Erythroblast (primary cell): ENCODE measurements around the gene ZBTB37.
"Not testable (repeated sequence)": the region's sequence is repeated elsewhere in the genome, so short reads cannot be mapped to it uniquely, and the experiment has no call there.

Source experiments
- DNase-seq, 2 experiments: peaks; one replicate each; lab custom pipeline; 2025; lab: John Stamatoyannopoulos, UW
- GATA1 ChIP-seq: IDR thresholded peaks from 2 replicates; pipeline ENCODE4 v1.6.1; 2011; ENCODE audit warnings: low read depth, mild to moderate bottlenecking, control low read depth, low read length, moderate library complexity
- POLR2A ChIP-seq: IDR thresholded peaks from 2 replicates; pipeline ENCODE4 v1.6.1; 2011; ENCODE audit warnings: mild to moderate bottlenecking, low read length

Gene ZBTB37

GRCh38 chr1:173859547-173859946, 8.6 kb upstream of the ZBTB37 start:
- not testable (repeated sequence) for DNase-seq
- peak; percentile 4 for TF ChIP-seq POLR2A

GRCh38 chr1:173860065-173860464, 8.1 kb upstream of the ZBTB37 start:
- TF ChIP-seq GATA1 (no peak), POLR2A (no peak)

GRCh38 chr1:173861731-173862145, 6.4 kb upstream of the ZBTB37 start:
- TF ChIP-seq GATA1 (no peak), POLR2A (no peak)

More at GRCh38 chr1:173860065-173860464, 8.1 kb upstream of the ZBTB37 start:
- DNase-seq = no peak

DNA sequence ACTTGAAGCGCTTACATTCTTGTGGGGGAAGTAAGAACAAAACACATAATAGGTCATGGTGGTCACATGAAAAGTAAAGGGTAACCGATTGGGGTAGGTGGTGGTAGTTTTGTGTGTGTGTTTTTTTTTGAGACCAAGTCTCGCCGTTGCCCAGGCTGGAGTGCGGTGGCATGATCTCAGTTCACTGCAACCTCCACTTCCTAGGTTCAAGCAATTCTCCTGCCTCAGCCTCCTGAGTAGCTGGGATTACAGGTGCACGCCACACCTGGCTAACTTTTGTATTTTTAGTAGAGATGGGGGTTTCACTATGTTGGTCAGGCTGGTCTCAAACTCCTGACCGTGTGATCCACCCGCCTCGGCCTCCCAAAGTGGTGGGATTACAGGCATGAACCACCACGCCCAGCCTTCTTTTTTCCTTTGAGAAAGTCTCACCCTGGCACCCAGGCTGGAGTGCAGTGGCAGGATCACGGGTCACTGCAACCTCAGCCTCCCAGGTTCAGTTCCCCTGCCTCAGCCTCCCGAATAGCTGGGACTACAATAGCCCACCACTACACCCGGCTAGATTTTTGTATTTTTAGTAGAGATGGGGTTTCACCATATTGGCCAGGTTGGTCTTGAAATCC, 5.9 kb upstream of the ZBTB37 start:
- TF ChIP-seq POLR2A = peak; percentile 20
- not testable (repeated sequence) for DNase-seq

More at GRCh38 chr1:173861731-173862145, 6.4 kb upstream of the ZBTB37 start:
- DNase-seq = peak; percentile 10 to 18

DNA sequence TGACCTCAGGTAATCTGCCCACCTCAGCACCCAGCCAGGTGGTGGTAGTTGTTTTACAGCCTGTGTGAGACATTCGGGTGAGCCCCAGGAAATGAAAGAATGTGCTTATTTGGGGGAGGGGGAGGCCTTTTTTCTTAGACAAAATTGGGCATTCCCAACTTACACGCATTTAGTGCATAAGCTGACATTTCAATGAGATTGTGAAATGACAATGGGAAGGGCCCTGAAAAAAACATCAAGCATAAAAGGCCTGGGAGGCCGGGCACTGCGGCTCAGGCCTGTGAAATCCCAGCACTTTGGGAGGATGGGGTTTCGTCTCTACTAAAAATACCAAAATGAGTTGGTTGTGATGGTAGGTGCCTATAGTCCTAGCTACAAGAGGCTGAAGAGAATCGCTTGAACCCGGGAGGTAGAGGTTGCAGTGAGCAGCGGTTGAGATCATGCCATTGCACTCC, 5.4 kb upstream of the ZBTB37 start:
- TF ChIP-seq GATA1 (no peak), POLR2A (peak; percentile 35)
- no peak for DNase-seq

DNA sequence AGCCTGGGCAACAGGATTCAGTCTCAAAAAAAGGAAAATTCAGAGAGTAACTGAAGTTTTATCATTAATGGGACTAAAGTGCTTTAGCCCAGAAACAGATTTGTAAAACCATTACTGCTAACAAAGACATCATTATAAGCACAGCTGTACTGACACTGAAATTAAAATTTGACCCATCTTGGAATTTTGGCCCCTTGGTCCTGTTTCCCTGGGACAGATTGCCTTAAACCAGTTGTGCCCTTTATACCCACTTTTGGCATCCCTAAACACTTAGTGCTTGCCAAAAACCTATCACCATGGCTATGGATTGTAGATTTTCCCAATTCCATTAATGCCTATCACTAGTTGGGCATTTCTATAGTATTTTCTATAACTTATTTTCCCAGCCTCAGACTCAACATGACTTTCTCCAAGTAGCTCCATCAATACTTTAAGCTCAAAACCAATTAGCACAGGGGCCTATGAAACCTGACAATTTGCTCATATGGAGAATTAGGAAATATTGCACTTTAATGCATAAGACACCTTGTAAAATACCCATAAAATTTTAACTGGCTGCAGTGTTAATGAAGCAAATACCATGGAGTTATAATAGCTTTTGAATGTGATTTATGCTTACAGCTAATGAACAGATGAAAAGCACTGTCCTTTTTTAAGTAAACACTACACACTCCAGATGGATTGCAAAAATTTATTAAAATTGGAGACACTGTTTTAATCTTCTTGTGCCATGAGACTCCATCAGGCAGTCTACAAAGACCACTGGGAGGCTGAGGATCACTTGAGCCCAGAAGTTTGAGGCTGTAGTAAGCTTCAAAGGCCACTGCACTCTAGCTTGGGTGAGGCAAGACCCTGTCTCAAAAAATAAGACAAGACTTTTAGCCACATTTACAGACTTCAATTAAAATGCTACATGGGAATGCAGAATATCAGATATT, 4.7 kb upstream of the ZBTB37 start:
- DNase-seq = peak; percentile 30 to 32
- no peak for TF ChIP-seq POLR2A
- TF ChIP-seq GATA1 = no peak

DNA sequence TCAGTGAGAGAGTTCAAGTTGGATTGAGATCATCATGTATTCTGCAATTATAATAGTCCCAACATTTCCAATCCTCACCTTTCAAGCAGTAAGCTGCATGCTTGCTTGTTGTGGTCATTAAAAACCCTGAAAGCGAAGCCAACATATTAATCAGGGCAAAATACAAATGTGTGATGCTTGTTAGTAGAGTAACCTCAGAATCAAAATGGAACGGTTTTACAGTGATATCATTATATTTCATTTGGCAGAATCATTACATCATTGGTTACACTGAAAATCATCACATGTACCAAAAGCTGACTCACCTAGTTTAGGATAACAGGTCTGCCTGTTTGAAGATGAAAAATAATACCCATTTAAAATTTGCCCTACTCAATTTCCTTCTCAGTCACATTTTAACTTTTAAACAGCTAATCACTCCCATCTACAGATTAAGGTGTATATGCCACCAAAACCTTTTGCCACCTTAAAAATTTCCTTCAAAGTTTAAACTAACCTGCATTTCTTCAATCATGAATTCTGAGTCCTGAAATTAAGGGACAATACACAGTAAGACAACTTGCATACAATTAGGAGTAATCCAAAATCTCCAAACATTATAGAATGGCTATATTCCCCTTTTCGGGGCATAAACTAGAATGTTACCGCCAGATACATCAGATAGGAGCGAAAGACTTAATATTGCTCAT, 3.9 kb upstream of the ZBTB37 start:
- no peak for TF ChIP-seq GATA1
- peak; percentile 32 to 38 for DNase-seq

GRCh38 chr1:173865468-173866164, 2.6 kb upstream of the ZBTB37 start:
- TF ChIP-seq GATA1 = no peak
- TF ChIP-seq POLR2A = no peak
- peak; percentile 22 to 39 for DNase-seq

- TF ChIP-seq GATA1 (no peak), POLR2A (no peak)
- DNase-seq = peak; percentile 27 to 52
These were observed 1.6 kb upstream of the ZBTB37 start for GRCh38 chr1:173866413-173867115.

DNA sequence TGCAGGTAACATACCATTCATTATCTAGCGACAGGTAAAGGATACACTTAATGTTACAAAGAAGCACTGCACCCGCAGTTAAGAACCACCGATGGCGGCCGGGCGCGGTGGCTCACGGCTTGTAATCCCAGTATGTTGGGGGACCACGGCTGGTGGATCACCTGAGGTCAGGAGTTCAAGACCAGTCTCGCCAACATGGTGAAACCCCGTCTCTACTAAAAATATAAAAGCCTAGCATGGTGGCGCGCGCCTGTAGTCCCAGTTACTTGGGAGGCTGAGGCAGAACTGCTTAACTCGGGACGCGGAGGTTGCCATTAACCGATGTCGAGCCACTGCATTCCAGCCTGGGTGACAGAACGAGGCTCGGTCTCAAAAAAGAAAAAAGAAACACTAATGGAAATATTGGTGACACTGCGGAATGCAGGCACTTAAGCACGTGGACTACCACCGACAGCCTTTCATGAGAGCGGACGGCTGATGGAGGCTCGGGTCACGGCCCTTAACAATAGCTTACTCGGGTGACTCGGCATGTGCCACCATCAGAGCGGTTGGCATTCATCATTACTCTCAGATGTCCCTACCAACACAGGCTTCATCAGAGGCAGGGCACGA, 933 bp upstream of the ZBTB37 start:
- no peak for DNase-seq
- no peak for TF ChIP-seq GATA1
- TF ChIP-seq POLR2A = no peak

DNA sequence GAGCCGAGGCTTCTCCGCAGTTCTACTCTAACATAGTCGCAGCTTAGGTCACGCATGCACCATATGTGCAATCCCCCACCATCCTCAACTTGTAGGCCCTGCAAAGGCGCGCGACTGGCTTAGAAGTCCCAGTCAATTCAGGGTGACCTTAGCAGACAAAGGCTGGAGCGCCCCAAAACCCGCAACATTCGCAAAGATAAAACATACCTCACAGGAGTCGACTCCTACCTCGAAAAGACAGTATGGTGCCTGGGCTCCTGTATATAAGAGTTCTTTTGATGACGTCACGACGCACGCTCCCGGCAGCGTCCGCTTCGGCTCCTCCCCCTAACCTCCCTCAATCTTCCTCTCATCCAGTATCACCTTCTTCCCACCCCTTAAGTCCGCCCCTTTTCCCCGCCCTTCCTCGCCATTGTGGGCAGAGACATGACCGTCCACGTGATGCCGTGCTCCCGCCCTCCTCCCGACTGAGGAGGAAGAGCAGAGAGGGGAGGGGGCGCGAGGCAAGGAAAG, 371 bp upstream of the ZBTB37 start, which contains the start of gene GAS5:
Gene GAS5 (minus strand): TSS at position 237 of the 513 bp plus-strand sequence.
- DNase-seq = peak; percentile 99
- peak; percentile 100 for TF ChIP-seq POLR2A
- TF ChIP-seq GATA1 = no peak

DNA sequence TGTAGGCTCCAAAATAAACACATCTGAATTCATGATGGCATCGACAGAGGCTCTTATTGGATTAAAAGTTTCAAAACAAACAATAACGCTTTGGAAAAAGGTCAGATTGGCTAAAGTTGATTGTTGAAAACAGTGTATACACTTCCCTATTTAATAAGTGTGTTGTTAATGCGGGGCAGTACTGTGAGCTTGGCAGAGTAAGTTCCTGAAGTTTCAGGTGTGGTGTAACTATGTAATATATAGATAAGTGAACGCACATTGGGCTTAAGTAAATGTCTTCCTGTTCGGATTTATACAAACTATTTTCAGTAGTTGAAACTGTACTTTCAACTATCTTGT, 810 bp downstream of the ZBTB37 start:
- TF ChIP-seq GATA1 (no peak), POLR2A (no peak)
- DNase-seq = peak in 1 of 2 experiments; percentile 49

DNA sequence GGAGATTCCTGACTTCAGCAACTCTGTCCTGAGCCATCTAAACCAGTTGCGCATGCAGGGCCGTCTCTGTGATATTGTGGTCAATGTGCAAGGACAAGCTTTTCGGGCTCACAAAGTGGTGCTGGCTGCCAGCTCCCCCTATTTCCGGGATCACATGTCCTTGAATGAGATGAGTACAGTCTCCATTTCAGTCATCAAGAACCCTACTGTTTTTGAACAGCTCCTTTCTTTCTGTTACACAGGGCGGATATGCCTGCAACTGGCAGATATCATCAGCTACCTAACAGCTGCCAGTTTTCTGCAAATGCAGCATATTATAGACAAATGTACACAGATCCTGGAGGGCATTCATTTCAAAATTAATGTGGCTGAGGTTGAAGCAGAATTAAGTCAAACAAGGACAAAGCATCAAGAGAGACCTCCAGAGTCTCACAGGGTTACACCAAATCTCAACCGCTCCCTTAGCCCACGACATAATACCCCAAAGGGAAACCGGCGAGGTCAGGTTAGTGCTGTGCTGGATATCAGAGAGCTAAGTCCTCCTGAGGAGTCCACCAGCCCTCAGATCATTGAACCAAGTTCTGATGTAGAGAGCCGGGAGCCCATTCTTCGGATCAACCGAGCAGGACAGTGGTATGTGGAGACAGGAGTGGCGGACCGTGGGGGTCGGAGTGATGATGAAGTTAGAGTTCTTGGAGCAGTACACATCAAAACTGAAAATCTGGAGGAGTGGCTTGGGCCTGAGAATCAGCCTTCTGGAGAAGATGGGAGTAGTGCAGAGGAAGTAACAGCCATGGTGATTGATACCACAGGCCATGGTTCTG, 2.3 kb downstream of the ZBTB37 start:
- no peak for TF ChIP-seq GATA1
- peak; percentile 34 for TF ChIP-seq POLR2A
- peak; percentile 43 to 73 for DNase-seq
